ENCODE measurements around the gene IGFL2.
A peak's percentile ranks its signal among the peaks of the same experiment; 100 is the strongest.
"Not testable (repeated sequence)": the region's sequence is repeated elsewhere in the genome, so short reads cannot be mapped to it uniquely, and the experiment has no call there.

IGFL2 gene

GRCh38 chr19:46147791-46148288 lies at the start of gene IGFL2:
IGFL2 (plus strand) TSS chr19:46148238; CDS start chr19:46148279, 41 bp downstream.
- H3K36me3 Mint-ChIP-seq = no peaks in the 10 kb centered on the region
- no peaks in the 10 kb centered on the region for H3K4me1 Mint-ChIP-seq
- H3K27ac Mint-ChIP-seq = no peak within 1 kb of the TSS
- H3K27me3 Mint-ChIP-seq = peaks cover 47% of the 10 kb centered on the region
- no peak within 1 kb of the TSS for H3K4me3 Mint-ChIP-seq
- no peaks in the 10 kb centered on the region for H3K9me3 Mint-ChIP-seq
- ATAC-seq = no peak

- Mint-ChIP-seq H3K9me3 (peaks cover 13% of the 10 kb centered on the region), H3K4me3 (no peak overlapping the region), H3K27ac (no peak overlapping the region), H3K4me1 (no peaks in the 10 kb centered on the region), H3K36me3 (peaks cover 8% of the 10 kb centered on the region), H3K27me3 (peaks cover 41% of the 10 kb centered on the region)
- ATAC-seq = no peak
These were observed 47.7 kb upstream of the IGFL2 start for GRCh38 chr19:46100344-46100743.

- H3K27me3 Mint-ChIP-seq = peaks cover 34% of the 10 kb centered on the region
- H3K4me1 Mint-ChIP-seq = no peaks in the 10 kb centered on the region
- no peak for ATAC-seq
- peaks cover 8% of the 10 kb centered on the region for H3K36me3 Mint-ChIP-seq
- H3K4me3 Mint-ChIP-seq = no peak overlapping the region
- no peak overlapping the region for H3K27ac Mint-ChIP-seq
- H3K9me3 Mint-ChIP-seq = peaks cover 13% of the 10 kb centered on the region
These were observed 46.7 kb upstream of the IGFL2 start for GRCh38 chr19:46101293-46101692.

- not testable (repeated sequence) for H3K36me3 Mint-ChIP-seq, ATAC-seq, H3K9me3 Mint-ChIP-seq, H3K27ac Mint-ChIP-seq, H3K4me3 Mint-ChIP-seq, H3K4me1 Mint-ChIP-seq
- H3K27me3 Mint-ChIP-seq = peaks cover 23% of the 10 kb centered on the region
These were observed 45.7 kb upstream of the IGFL2 start for GRCh38 chr19:46102333-46102732.

- H3K4me3 Mint-ChIP-seq = no peak overlapping the region
- H3K4me1 Mint-ChIP-seq = no peaks in the 10 kb centered on the region
- H3K27ac Mint-ChIP-seq = no peak overlapping the region
- no peak for ATAC-seq
- no peaks in the 10 kb centered on the region for H3K27me3 Mint-ChIP-seq
- peaks cover 5% of the 10 kb centered on the region for H3K9me3 Mint-ChIP-seq
- no peaks in the 10 kb centered on the region for H3K36me3 Mint-ChIP-seq
These were observed 40.7 kb upstream of the IGFL2 start for GRCh38 chr19:46107371-46107770.

- Mint-ChIP-seq H3K27me3 (peaks cover 10% of the 10 kb centered on the region), H3K4me1 (no peaks in the 10 kb centered on the region), H3K4me3 (no peak overlapping the region), H3K27ac (no peak overlapping the region), H3K36me3 (no peaks in the 10 kb centered on the region), H3K9me3 (peaks cover 5% of the 10 kb centered on the region)
- ATAC-seq = no peak
These were observed 38.2 kb upstream of the IGFL2 start for GRCh38 chr19:46109876-46110275.

GRCh38 chr19:46111376-46111775 lies 36.7 kb upstream of the IGFL2 start:
- H3K9me3 Mint-ChIP-seq = peaks cover 5% of the 10 kb centered on the region
- H3K36me3 Mint-ChIP-seq = no peaks in the 10 kb centered on the region
- H3K4me1 Mint-ChIP-seq = no peaks in the 10 kb centered on the region
- no peak for ATAC-seq
- no peak overlapping the region for H3K27ac Mint-ChIP-seq
- H3K4me3 Mint-ChIP-seq = no peak overlapping the region
- H3K27me3 Mint-ChIP-seq = peaks cover 10% of the 10 kb centered on the region

GRCh38 chr19:46112527-46112926 lies 35.5 kb upstream of the IGFL2 start:
- H3K4me1 Mint-ChIP-seq = no peaks in the 10 kb centered on the region
- H3K36me3 Mint-ChIP-seq = no peaks in the 10 kb centered on the region
- peaks cover 12% of the 10 kb centered on the region for H3K27me3 Mint-ChIP-seq
- peaks cover 5% of the 10 kb centered on the region for H3K9me3 Mint-ChIP-seq
- no peak overlapping the region for H3K4me3 Mint-ChIP-seq
- no peak overlapping the region for H3K27ac Mint-ChIP-seq
- ATAC-seq = no peak

GRCh38 chr19:46113726-46114125 lies 34.3 kb upstream of the IGFL2 start:
- Mint-ChIP-seq H3K27ac (no peak overlapping the region), H3K9me3 (peaks cover 3% of the 10 kb centered on the region), H3K36me3 (no peaks in the 10 kb centered on the region), H3K27me3 (peaks cover 24% of the 10 kb centered on the region), H3K4me1 (no peaks in the 10 kb centered on the region), H3K4me3 (no peak overlapping the region)
- ATAC-seq = no peak

- no peak overlapping the region for H3K27ac Mint-ChIP-seq
- H3K36me3 Mint-ChIP-seq = no peaks in the 10 kb centered on the region
- ATAC-seq = peak; percentile 80
- H3K4me3 Mint-ChIP-seq = no peak overlapping the region
- no peaks in the 10 kb centered on the region for H3K9me3 Mint-ChIP-seq
- peaks cover 42% of the 10 kb centered on the region for H3K27me3 Mint-ChIP-seq
- no peaks in the 10 kb centered on the region for H3K4me1 Mint-ChIP-seq
These were observed 32.5 kb upstream of the IGFL2 start for GRCh38 chr19:46115396-46116106.

- H3K4me1 Mint-ChIP-seq = no peaks in the 10 kb centered on the region
- H3K9me3 Mint-ChIP-seq = no peaks in the 10 kb centered on the region
- peaks cover 44% of the 10 kb centered on the region for H3K27me3 Mint-ChIP-seq
- H3K27ac Mint-ChIP-seq = no peak overlapping the region
- no peak overlapping the region for H3K4me3 Mint-ChIP-seq
- no peaks in the 10 kb centered on the region for H3K36me3 Mint-ChIP-seq
- no peak for ATAC-seq
These were observed 31.9 kb upstream of the IGFL2 start for GRCh38 chr19:46116121-46116520.

- H3K27me3 Mint-ChIP-seq = peaks cover 46% of the 10 kb centered on the region
- no peak for ATAC-seq
- H3K27ac Mint-ChIP-seq = no peak overlapping the region
These were observed 29.9 kb upstream of the IGFL2 start for GRCh38 chr19:46118136-46118535.

GRCh38 chr19:46124638-46125115 lies 23.4 kb upstream of the IGFL2 start, which contains the start of gene IGFL3:
IGFL3 (minus strand) TSS chr19:46124688; CDS start chr19:46124649, 39 bp downstream.
- Mint-ChIP-seq H3K27me3 (peaks cover 64% of the 10 kb centered on the region), H3K36me3 (no peaks in the 10 kb centered on the region), H3K4me1 (peaks cover 6% of the 10 kb centered on the region), H3K9me3 (peaks cover 6% of the 10 kb centered on the region), H3K4me3 (no peak within 1 kb of the TSS), H3K27ac (no peak within 1 kb of the TSS)
- no peak for ATAC-seq

More at GRCh38 chr19:46118136-46118535, 29.9 kb upstream of the IGFL2 start:
- H3K4me1 Mint-ChIP-seq = no peaks in the 10 kb centered on the region
- no peaks in the 10 kb centered on the region for H3K9me3 Mint-ChIP-seq
- H3K4me3 Mint-ChIP-seq = no peak overlapping the region
- no peaks in the 10 kb centered on the region for H3K36me3 Mint-ChIP-seq

- ATAC-seq = no peak
- peaks cover 6% of the 10 kb centered on the region for H3K9me3 Mint-ChIP-seq
- no peak overlapping the region for H3K4me3 Mint-ChIP-seq
- peaks cover 64% of the 10 kb centered on the region for H3K27me3 Mint-ChIP-seq
- no peak overlapping the region for H3K27ac Mint-ChIP-seq
- H3K4me1 Mint-ChIP-seq = peaks cover 6% of the 10 kb centered on the region
- H3K36me3 Mint-ChIP-seq = no peaks in the 10 kb centered on the region
These were observed 22.6 kb upstream of the IGFL2 start for GRCh38 chr19:46125447-46125846.

- ATAC-seq = no peak
- Mint-ChIP-seq H3K9me3 (peaks cover 6% of the 10 kb centered on the region), H3K36me3 (no peaks in the 10 kb centered on the region), H3K27ac (no peak overlapping the region), H3K4me3 (no peak overlapping the region), H3K4me1 (peaks cover 6% of the 10 kb centered on the region), H3K27me3 (peaks cover 60% of the 10 kb centered on the region)
These were observed 21.9 kb upstream of the IGFL2 start for GRCh38 chr19:46126086-46126580.
